ENCODE results near the gene MVK.

GRCh38 chr12:109630815-109631214, 57.2 kb downstream of the MVK start:
- TF ChIP-seq CTCF (IDR thresholded peaks at IDR 0.05; ENCODE audit: poor library complexity) (no peak), EZH2phosphoT487 (IDR thresholded peaks at IDR 0.05; ENCODE audit: low read depth, severe bottlenecking, unreplicated experiment) (no peak)
